Activated CD8-positive, alpha-beta T cell treated with anti-CD3 and anti-CD28 coated beads for 36 hours (primary cell): ENCODE results near the gene ATP6V0C. TPM values are rescaled to one million over a fixed set of nuclear protein-coding genes. Genes with fewer than 3 reads are reported as not detected.
"Not testable (repeated sequence)": the region's sequence is repeated elsewhere in the genome, so short reads cannot be mapped to it uniquely, and the experiment has no call there.

Experiments
- ATAC-seq: fragments of 200-7000 bp; cut with Tn5 transposase; one replicate; pipeline ENCODE4 v1.10.0; 2021; ENCODE audit warnings: mild to moderate bottlenecking, moderate library complexity
- CTCF ChIA-PET: fragments of 350-600 bp; sonication (Branson Sonifier 250); formaldehyde crosslinking; loops from one replicate; lab custom pipeline; 2021; ENCODE audit warnings: antibody characterized with exemption; lab: Charles Lee
- POLR2A ChIA-PET: fragments of 350-600 bp; sonication (Branson Sonifier 250); formaldehyde crosslinking; loops from one replicate; lab custom pipeline; 2021; ENCODE audit warnings: antibody characterized with exemption; lab: Charles Lee
- DNase-seq: peaks from one replicate; pipeline ENCODE4 v3.0.0-alpha.2; 2020
- H3K27ac Mint-ChIP-seq: one replicate; pipeline ENCODE4 v1.8.0; 2021; ENCODE audit warnings: mild to moderate bottlenecking, mixed read lengths
- H3K27me3 Mint-ChIP-seq: one replicate; pipeline ENCODE4 v1.8.0; 2021; ENCODE audit warnings: mixed read lengths
- H3K36me3 Mint-ChIP-seq: one replicate; pipeline ENCODE4 v1.8.0; 2021; ENCODE audit warnings: low read depth, mixed read lengths
- H3K4me1 Mint-ChIP-seq: one replicate; pipeline ENCODE4 v1.8.0; 2021; ENCODE audit warnings: low read depth, mixed read lengths
- H3K4me3 Mint-ChIP-seq: one replicate; pipeline ENCODE4 v1.8.0; 2021; ENCODE audit warnings: mild to moderate bottlenecking, moderate library complexity, mixed read lengths
- H3K9me3 Mint-ChIP-seq: one replicate; pipeline ENCODE4 v1.8.0; 2021; ENCODE audit warnings: mixed read lengths
- intact Hi-C: fragments of 100-400 bp; cut with micrococcal nuclease; formaldehyde crosslinking; loops from one replicate; pipeline ENCODE4 v1.10.0; 2022
- total RNA-seq, 2 experiments: library from RNA; stranded (reverse); gene quantifications; one replicate each; pipeline ENCODE4 v1.2.3, GENCODE V29; 2021
- TF ChIP-seq, protein P1 (sequence below): fragments of 200-600 bp; IDR thresholded peaks from one replicate; pipeline ENCODE4 v1.8.0; 2022; ENCODE audit warnings: antibody characterized with exemption, mild to moderate bottlenecking

ATP6V0C gene
- total RNA-seq, 2 experiments from 2014 or later: 85.9 to 88.6 TPM

DNA sequence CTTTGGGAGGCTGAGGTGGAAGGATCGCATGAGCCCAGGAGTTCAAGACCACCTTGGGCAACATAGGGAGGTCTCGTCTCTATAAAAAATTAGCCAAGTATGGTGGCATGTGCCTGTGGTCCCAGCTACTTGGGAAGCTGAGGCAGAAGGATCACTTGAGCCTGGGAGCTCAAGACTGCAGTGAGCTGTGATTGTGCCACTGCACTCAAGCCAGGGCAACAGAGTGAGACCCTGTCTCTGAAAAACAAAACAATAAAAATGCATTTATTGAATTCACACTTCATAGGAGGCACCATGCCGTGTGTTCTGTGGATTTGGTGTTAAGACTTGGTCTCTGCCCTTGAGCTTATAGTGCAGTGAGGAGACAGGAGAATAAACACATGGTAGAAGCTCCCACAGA, 36.4 kb upstream of the ATP6V0C start:
- ATAC-seq: no peak
- no peak for DNase-seq
- POLR2A ChIA-PET: interaction anchor here (0.6 to 1.4 kb wide), 3 partner anchors 18 to 113 kb away, joined by 3 read pairs; no protein-coding TSS in a partner anchor

DNA sequence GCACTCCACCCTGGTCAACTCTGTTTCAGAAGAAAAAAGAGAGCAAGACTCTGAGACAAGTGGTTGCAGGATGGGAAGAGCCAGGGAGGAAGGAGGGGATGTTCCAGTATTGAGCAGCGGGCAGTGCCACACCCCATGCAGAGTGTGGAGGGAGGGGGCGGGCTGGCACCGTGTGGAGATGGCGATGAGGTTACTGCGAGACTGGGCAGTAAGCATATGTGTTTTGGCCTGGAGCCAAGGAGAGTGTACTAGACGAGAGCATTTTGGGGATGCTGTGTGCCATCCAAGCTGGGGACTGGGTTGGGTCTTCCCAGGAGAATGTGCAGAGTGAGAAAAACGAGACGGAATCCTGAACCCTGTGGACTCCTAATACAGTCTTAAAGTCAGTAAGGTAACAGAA, 35.5 kb upstream of the ATP6V0C start:
- TF ChIP-seq, protein P1, sequence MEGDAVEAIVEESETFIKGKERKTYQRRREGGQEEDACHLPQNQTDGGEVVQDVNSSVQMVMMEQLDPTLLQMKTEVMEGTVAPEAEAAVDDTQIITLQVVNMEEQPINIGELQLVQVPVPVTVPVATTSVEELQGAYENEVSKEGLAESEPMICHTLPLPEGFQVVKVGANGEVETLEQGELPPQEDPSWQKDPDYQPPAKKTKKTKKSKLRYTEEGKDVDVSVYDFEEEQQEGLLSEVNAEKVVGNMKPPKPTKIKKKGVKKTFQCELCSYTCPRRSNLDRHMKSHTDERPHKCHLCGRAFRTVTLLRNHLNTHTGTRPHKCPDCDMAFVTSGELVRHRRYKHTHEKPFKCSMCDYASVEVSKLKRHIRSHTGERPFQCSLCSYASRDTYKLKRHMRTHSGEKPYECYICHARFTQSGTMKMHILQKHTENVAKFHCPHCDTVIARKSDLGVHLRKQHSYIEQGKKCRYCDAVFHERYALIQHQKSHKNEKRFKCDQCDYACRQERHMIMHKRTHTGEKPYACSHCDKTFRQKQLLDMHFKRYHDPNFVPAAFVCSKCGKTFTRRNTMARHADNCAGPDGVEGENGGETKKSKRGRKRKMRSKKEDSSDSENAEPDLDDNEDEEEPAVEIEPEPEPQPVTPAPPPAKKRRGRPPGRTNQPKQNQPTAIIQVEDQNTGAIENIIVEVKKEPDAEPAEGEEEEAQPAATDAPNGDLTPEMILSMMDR: no peak
- Mint-ChIP-seq H3K36me3 (no peaks in the 10 kb centered on the region), H3K9me3 (no peaks in the 10 kb centered on the region), H3K4me1 (peaks cover 15% of the 10 kb centered on the region), H3K27ac (no peak overlapping the region), H3K27me3 (peaks cover under 1% of the 10 kb centered on the region), H3K4me3 (no peak overlapping the region)
- ChIA-PET POLR2A (interaction anchor here (0.9 to 1.5 kb wide), 4 partner anchors 9 to 210 kb away, joined by 3 to 7 read pairs (median 3); no protein-coding TSS in a partner anchor), CTCF (interaction anchor here (1.3 kb wide), 1 partner anchor 23 kb away, joined by 10 read pairs; no protein-coding TSS in a partner anchor)
- ATAC-seq (no peak), DNase-seq (no peak)
- intact Hi-C loops: no loop called here

More for the DNA sequence above, 36.4 kb upstream of the ATP6V0C start:
- TF ChIP-seq, protein P1: no peak
- intact Hi-C loops: no loop called here
- H3K4me1 Mint-ChIP-seq: peaks cover 20% of the 10 kb centered on the region
- peaks cover 8% of the 10 kb centered on the region for H3K27me3 Mint-ChIP-seq
- no peak overlapping the region for H3K4me3 Mint-ChIP-seq
- CTCF ChIA-PET: interaction anchor here (1.2 to 1.3 kb wide), 2 partner anchors 11 to 24 kb away, joined by 3 to 10 read pairs; no protein-coding TSS in a partner anchor
- no peaks in the 10 kb centered on the region for H3K36me3 Mint-ChIP-seq
- H3K9me3 Mint-ChIP-seq: no peaks in the 10 kb centered on the region
- H3K27ac Mint-ChIP-seq: no peak overlapping the region

GRCh38 chr16:2479996-2480395, 33.8 kb upstream of the ATP6V0C start:
- H3K27me3 Mint-ChIP-seq, H3K36me3 Mint-ChIP-seq, ATAC-seq, H3K4me3 Mint-ChIP-seq, intact Hi-C loops, DNase-seq, H3K9me3 Mint-ChIP-seq, H3K27ac Mint-ChIP-seq, CTCF ChIA-PET: not testable (repeated sequence)
- H3K4me1 Mint-ChIP-seq: peaks cover 14% of the 10 kb centered on the region
- POLR2A ChIA-PET: interaction anchor here (1.2 to 1.5 kb wide), 2 partner anchors 10 to 23 kb away, joined by 3 to 7 read pairs; no protein-coding TSS in a partner anchor

DNA sequence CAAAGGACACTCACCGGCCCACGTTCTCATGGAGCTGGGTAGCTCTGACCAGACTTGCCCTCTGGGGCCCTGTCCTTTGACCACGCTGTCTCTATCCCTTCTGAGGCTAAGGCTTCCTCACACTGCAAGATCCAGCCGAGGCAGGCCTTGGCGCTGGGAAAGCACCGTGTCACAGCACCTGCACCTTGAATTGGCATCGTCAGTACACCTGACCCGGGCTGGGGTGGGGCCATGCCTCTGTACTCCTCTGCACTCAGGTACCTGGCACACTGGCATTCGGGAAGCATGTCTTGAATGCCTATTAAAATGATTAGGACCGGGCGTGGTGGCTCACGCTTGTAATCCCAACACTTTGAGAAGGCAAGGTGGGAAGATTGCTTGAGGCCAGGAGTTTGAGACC, 32.8 kb upstream of the ATP6V0C start:
- H3K4me1 Mint-ChIP-seq: peaks cover 13% of the 10 kb centered on the region
- TF ChIP-seq, protein P1: no peak
- CTCF ChIA-PET: no interaction called here
- POLR2A ChIA-PET: interaction anchor here (1.7 kb wide), 1 partner anchor 32 kb away, joined by 5 read pairs; no protein-coding TSS in a partner anchor
- intact Hi-C loops: no loop called here
- no peaks in the 10 kb centered on the region for H3K27me3 Mint-ChIP-seq
- H3K4me3 Mint-ChIP-seq: no peak overlapping the region
- H3K36me3 Mint-ChIP-seq: no peaks in the 10 kb centered on the region
- H3K9me3 Mint-ChIP-seq: no peaks in the 10 kb centered on the region
- DNase-seq (no peak), ATAC-seq (no peak)
- H3K27ac Mint-ChIP-seq: no peak overlapping the region

- CTCF ChIA-PET: no interaction called here
- TF ChIP-seq, protein P1: no peak
- Mint-ChIP-seq H3K27ac (no peak overlapping the region), H3K9me3 (no peaks in the 10 kb centered on the region), H3K4me3 (no peak overlapping the region), H3K4me1 (peaks cover 14% of the 10 kb centered on the region), H3K27me3 (no peaks in the 10 kb centered on the region), H3K36me3 (no peaks in the 10 kb centered on the region)
- POLR2A ChIA-PET: interaction anchor here (1.3 to 1.7 kb wide), 2 partner anchors 12 to 31 kb away, joined by 3 to 5 read pairs; no protein-coding TSS in a partner anchor
- DNase-seq (no peak), ATAC-seq (no peak)
- intact Hi-C loops: no loop called here
Observed at GRCh38 chr16:2481676-2482075, 32.1 kb upstream of the ATP6V0C start.
